Esophagus muscularis mucosa (tissue), 4 donors: ENCODE measurements around the gene LHB. TPM values are rescaled to one million over a fixed set of nuclear protein-coding genes. Genes with fewer than 3 reads are reported as not detected.

Source experiments
- DNase-seq: peaks from one replicate; pipeline ENCODE4 v3.0.0-alpha.2; 2017; ENCODE audit errors: extremely low spot score
- H3K27ac ChIP-seq, 4 donors: fragments of 200-600 bp; sonication (generic); replicated peaks in 1 of 4; 1 replicate in 3 of 4; 2 replicates in 1 of 4; pipeline ENCODE4 v1.5.1; 2016 to 2019; ENCODE audit warnings: mild to moderate bottlenecking in 1 of 4
- H3K27me3 ChIP-seq, 4 donors: fragments of 200-600 bp; sonication (generic); one replicate each; pipeline versions ENCODE4 v1.5.1 to v1.6.0; 2016 to 2019
- H3K36me3 ChIP-seq, 4 donors: fragments of 200-600 bp; sonication (generic); one replicate each; pipeline ENCODE4 v1.5.1; 2016 to 2019
- H3K4me1 ChIP-seq, 4 donors: fragments of 200-600 bp; sonication (generic); one replicate each; pipeline ENCODE4 v1.5.1; 2016 to 2019
- H3K4me3 ChIP-seq, 4 donors: fragments of 200-600 bp; sonication (generic); 1 replicate in 2 of 4; 2 replicates in 2 of 4; pipeline ENCODE4 v1.5.1; 2016 to 2019; ENCODE audit warnings: mild to moderate bottlenecking in 4 of 4, moderate library complexity in 1 of 4
- H3K9me3 ChIP-seq, 4 donors: fragments of 200-600 bp; sonication (generic); 1 replicate in 3 of 4; 2 replicates in 1 of 4; pipeline ENCODE4 v1.5.1; 2016 to 2019
- EP300 ChIP-seq: sonication (generic); formaldehyde crosslinking; IDR thresholded peaks from one replicate; pipeline ENCODE4 v1.6.1; 2017; ENCODE audit warnings: antibody characterized with exemption
- POLR2A ChIP-seq: fragments of 450-650 bp; IDR thresholded peaks from one replicate; pipeline ENCODE4 v1.6.1; 2017; ENCODE audit warnings: antibody characterized with exemption, moderate library complexity, mild to moderate bottlenecking, low read depth
- POLR2AphosphoS5 ChIP-seq, 2 donors: sonication (generic); formaldehyde crosslinking; IDR thresholded peaks; one replicate each; pipeline ENCODE4 v1.6.1; 2017; ENCODE audit warnings: antibody characterized with exemption in 2 of 2
- whole genome bisulfite sequencing: methylation state at CpG from one replicate; pipeline ENCODE4 v1.1.5; 2018; 5-methylcytosine and 5-hydroxymethylcytosine counted together
- intact Hi-C: fragments of 100-400 bp; cut with DNase I; formaldehyde crosslinking; loops from one replicate; pipeline ENCODE4 v1.15.1; 2023
- total RNA-seq, 4 donors: library from RNA; depleted of rRNA; stranded (reverse); fragments of >200 nt; gene quantifications; one replicate each; pipeline versions ENCODE4 v1.1.0 to v1.2.1, GENCODE V29; 2016
- TF ChIP-seq, protein P1 (sequence below), 3 experiments: fragments of 200-600 bp in 2 of 3; fragments of 450-650 bp in 1 of 3; sonication (generic) in 2 of 3; IDR thresholded peaks; one replicate each; pipeline ENCODE4 v1.5.1; 2017 to 2019; ENCODE audit warnings: antibody characterized with exemption in 3 of 3, mild to moderate bottlenecking in 2 of 3, moderate library complexity in 1 of 3

Gene LHB
- total RNA-seq, 4 donors from 2014 or later: not detected

DNA sequence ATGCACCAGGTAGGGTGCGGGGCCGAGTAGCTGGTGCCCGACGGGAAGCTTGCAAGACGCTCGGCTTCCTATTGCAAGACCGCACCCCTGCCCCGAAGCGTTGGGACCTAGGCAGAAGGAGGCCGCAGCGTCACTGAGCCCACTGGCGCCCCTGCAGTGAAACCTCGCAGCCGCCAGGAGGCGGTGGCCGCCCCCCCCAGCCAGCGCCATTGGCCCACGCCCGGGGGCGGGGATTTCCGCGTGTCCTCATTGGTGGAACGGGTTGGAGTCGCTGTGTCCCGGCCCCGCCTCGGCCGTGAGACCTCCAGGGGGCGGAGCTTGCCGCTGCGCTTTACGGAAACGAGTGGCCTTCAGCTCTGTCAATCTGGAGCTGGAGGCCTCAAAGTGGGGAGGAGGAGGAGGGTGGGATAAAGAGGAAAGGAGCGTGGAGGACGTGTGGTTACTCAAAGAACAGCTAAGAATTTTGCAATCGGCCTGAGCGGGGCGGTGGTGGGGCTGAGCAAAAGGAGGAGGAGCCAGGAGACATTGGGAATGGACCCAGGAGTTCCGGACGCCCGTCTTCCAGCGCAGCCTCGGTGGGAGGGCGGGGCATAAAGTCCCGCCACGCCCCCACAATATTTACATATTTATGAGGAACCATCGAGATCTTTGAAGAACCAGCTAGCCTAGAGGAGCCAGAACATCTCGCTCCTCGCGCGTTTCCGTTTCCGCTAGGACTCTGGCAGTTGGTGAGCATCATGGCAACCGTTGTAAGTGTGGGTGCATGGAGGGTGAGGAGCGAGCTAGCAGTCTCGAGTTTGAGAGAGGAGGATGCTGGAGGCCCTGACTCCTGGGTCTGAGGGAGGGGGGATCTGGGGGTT, 23.5 kb downstream of the LHB start, which contains the start of the genes GYS1 and RUVBL2:
Gene GYS1, minus strand, starts transcription at position 135 of the 860 bp plus-strand sequence. CDS start 197 bp downstream, outside the sequence.
Gene RUVBL2, plus strand, starts transcription at position 713 of the 860 bp plus-strand sequence. Its CDS starts 25 bp downstream, at position 738.
- H3K36me3 ChIP-seq: peaks cover 8 to 23% (median 13%) of the 10 kb centered on the region in 4 donors
- peak; percentile 100 for DNase-seq
- peak within 1 kb of the TSS; percentile 93 to 96 (median 94) for H3K27ac ChIP-seq
- no peaks in the 10 kb centered on the region for H3K27me3 ChIP-seq
- WGBS: under 1% methylated on average over 32 of the region's 56 CpGs
- peak within 1 kb of the TSS; percentile 65 to 82 (median 78) for H3K4me3 ChIP-seq
- peaks cover 36 to 54% (median 48%) of the 10 kb centered on the region in 4 donors for H3K4me1 ChIP-seq
- TF ChIP-seq, protein P1, sequence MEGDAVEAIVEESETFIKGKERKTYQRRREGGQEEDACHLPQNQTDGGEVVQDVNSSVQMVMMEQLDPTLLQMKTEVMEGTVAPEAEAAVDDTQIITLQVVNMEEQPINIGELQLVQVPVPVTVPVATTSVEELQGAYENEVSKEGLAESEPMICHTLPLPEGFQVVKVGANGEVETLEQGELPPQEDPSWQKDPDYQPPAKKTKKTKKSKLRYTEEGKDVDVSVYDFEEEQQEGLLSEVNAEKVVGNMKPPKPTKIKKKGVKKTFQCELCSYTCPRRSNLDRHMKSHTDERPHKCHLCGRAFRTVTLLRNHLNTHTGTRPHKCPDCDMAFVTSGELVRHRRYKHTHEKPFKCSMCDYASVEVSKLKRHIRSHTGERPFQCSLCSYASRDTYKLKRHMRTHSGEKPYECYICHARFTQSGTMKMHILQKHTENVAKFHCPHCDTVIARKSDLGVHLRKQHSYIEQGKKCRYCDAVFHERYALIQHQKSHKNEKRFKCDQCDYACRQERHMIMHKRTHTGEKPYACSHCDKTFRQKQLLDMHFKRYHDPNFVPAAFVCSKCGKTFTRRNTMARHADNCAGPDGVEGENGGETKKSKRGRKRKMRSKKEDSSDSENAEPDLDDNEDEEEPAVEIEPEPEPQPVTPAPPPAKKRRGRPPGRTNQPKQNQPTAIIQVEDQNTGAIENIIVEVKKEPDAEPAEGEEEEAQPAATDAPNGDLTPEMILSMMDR (IDR thresholded peaks at IDR 0.05): peak; percentile 86 to 99 (median 98)
- TF ChIP-seq POLR2AphosphoS5 (IDR thresholded peaks at IDR 0.05) (peak; percentile 99), POLR2A (peak; percentile 95), EP300 (no peak)
- H3K9me3 ChIP-seq: no peaks in the 10 kb centered on the region
- intact Hi-C loops: no loop called here

DNA sequence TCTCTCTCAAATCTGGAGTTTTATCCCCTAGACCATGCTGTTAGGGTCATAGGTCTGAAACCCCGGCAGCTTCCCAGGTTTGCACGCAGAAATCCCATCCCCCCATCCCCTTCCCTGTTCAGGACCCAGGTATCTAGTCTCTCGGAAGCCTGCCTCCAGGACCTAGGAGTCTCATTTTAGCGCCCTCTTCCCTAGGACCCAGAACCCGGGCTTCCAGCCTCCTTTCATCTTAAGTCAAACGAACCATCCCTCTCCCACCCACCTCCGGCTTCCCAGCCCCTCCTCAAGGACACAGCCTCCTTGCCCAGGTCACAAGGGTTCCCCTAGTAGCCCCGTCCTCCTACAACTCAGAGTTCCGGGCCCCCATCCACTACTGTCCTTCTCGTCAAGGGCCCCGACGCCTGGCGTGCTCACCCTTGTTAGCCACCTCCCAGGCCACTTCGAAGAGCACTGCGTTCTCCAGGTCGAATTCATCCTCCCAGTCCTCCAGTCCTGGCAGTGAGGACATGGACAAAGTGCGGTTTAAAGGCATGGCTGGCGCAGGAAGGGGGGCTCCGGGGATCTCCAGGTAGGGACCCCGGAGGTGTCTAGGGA, 24.2 kb downstream of the LHB start:
- Histone ChIP-seq H3K9me3 (no peaks in the 10 kb centered on the region), H3K4me1 (peaks cover 36 to 54% (median 48%) of the 10 kb centered on the region in 4 donors), H3K4me3 (peak overlapping the region; percentile 65 to 82 (median 78)), H3K36me3 (peaks cover 10 to 31% (median 20%) of the 10 kb centered on the region in 4 donors), H3K27ac (peak overlapping the region; percentile 93 to 96 (median 94)), H3K27me3 (no peaks in the 10 kb centered on the region)
- DNase-seq: no peak
- TF ChIP-seq POLR2AphosphoS5 (IDR thresholded peaks at IDR 0.05) (no peak), EP300 (no peak), POLR2A (no peak)
- TF ChIP-seq, protein P1 (IDR thresholded peaks at IDR 0.05): no peak
- WGBS: under 1% methylated on average over 20 of the region's 20 CpGs
- intact Hi-C loops: no loop called here

DNA sequence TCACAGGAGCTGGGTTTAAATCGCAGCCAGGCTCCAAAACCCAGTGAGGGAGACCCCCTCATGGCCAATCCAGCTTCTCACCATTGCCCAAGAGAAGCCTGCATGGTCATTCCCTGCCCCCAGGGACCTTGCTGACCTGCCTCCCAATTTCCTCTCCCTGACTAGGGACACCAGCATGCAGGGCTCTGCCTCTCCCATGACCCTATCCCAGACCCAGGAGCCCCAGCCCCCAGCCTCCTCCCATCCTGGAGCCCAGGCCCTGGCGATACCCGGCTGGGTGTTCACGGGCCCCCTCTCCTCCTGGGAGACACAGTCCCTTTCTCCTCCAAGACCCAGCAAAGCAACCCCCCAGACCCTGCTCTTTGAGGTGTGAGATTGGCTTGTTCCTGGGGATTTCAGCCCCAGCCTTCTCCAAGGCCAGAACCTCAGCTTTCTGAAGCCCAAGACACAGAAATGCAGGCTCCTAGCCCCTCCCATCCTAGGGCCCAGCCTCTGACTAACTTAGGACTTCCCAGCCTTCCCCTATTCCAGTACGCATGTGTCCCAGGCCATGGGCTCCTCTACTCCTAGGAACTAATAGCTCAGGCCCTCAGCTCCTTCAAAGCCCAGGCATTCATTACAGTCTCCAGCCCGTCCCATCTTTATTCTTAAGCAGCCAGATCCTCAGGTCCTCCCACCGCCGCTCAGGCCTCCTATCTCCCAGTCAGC, 24.9 kb downstream of the LHB start:
- no peak for DNase-seq
- Histone ChIP-seq H3K36me3 (peaks cover 10 to 37% (median 26%) of the 10 kb centered on the region in 4 donors), H3K9me3 (no peaks in the 10 kb centered on the region), H3K27me3 (no peaks in the 10 kb centered on the region), H3K4me3 (peak overlapping the region; percentile 65 to 82 (median 78)), H3K4me1 (peaks cover 36 to 54% (median 48%) of the 10 kb centered on the region in 4 donors), H3K27ac (peak overlapping the region; percentile 93 to 96 (median 94))
- TF ChIP-seq EP300 (no peak), POLR2A (no peak), POLR2AphosphoS5 (IDR thresholded peaks at IDR 0.05) (peak; percentile 86 to 95)
- intact Hi-C loops: no loop called here
- WGBS: 12% methylated on average over 7 of the region's 8 CpGs

DNA sequence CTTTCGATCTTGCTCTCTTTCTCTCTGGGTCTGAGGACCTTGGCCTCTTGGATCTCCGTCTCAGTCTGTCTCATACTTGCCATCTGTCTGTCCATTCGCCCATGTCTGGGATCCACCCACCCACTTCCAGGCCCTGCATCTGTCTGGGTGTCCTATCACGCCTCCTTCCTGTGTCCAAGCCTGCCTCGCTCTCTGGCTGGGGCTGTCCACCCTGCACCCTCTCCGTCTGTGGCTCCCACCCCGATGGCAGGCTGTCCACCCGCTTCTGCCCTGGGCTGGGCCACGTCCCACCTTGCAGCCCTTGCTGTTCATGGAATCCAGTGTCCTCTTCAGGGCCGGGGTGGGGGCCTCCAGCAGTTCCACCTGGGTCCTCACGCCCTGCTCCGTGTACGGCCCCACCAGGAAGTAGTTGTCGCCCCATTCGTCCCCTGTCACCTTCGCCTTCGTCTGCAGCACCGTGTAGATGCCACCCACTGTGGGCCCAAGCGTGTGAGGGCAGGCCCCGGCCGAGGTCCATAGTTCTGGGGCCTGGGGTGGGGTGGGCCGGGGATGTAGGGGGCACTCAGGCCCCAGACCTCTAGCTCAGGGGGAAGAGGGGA, 25.8 kb downstream of the LHB start:
- intact Hi-C loops: no loop called here
- H3K27ac ChIP-seq: peak overlapping the region; percentile 93 to 96 (median 94)
- H3K4me3 ChIP-seq: peak overlapping the region; percentile 65 to 82 (median 78)
- WGBS: 90% methylated on average over 22 of the region's 22 CpGs
- TF ChIP-seq POLR2AphosphoS5 (IDR thresholded peaks at IDR 0.05): no peak
- no peak for TF ChIP-seq EP300
- TF ChIP-seq, protein P1 (IDR thresholded peaks at IDR 0.05): no peak
- no peak for TF ChIP-seq POLR2A
- peaks cover 10 to 46% (median 33%) of the 10 kb centered on the region in 4 donors for H3K36me3 ChIP-seq
- peaks cover 36 to 54% (median 48%) of the 10 kb centered on the region in 4 donors for H3K4me1 ChIP-seq
- H3K9me3 ChIP-seq: no peaks in the 10 kb centered on the region
- no peaks in the 10 kb centered on the region for H3K27me3 ChIP-seq
- DNase-seq: no peak
